HCT116 (cell line): ENCODE measurements around the gene AP4S1. TPM values are rescaled to one million over a fixed set of nuclear protein-coding genes. Genes with fewer than 3 reads are reported as not detected.

Experiments
- ATAC-seq: fragments of 200-7000 bp; cut with Tn5 transposase; 2 replicates; pipeline ENCODE4 v1.9.1; 2020; ENCODE audit warnings: mild to moderate bottlenecking, moderate library complexity
- BruUV-seq: library from RNA; stranded (reverse); fragments of 400-500 nt; replicated peaks from 2 replicates; lab custom pipeline; 2021; lab: Mats Ljungman, UMichigan
- CTCF ChIA-PET: fragments of 300-600 bp; sonication (Branson Sonifier 250); formaldehyde crosslinking; loops from one replicate; lab custom pipeline; 2021; ENCODE audit warnings: antibody characterized with exemption; lab: Charles Lee
- POLR2A ChIA-PET: fragments of 300-600, 350-600 bp; sonication (Branson Sonifier 250); formaldehyde crosslinking; loops from one replicate; lab custom pipeline; 2021; ENCODE audit warnings: antibody characterized with exemption; lab: Charles Lee
- RAD21 ChIA-PET, 2 experiments: fragments of 300-600 bp; sonication (Branson Sonifier 250); formaldehyde crosslinking; loops; one replicate each; lab custom pipeline; 2023; ENCODE audit warnings: low total read pairs in 2 of 2; ENCODE audit not compliant: uncharacterized antibody in 2 of 2, unreplicated experiment in 2 of 2, low non-redundant PET in 1 of 2; lab: Charles Lee
- DNase-seq: peaks from one replicate; pipeline ENCODE4 v3.0.0-alpha.2; 2010; ENCODE audit warnings: low read depth, low spot score
- H2AFZ ChIP-seq: fragments of 200-600 bp; shearing (Covaris generic), sonication (generic); 2 replicates; pipeline ENCODE4 v1.6.1; 2017; ENCODE audit warnings: low read depth, mixed run types, mixed read lengths, antibody characterized with exemption, low read length; ENCODE audit not compliant: poor library complexity, severe bottlenecking
- H3K27ac ChIP-seq: 2 replicates; pipeline ENCODE4 v1.5.1; 2012; ENCODE audit warnings: low read depth, low read length
- H3K27me3 ChIP-seq: fragments of 200-600 bp; sonication (generic); 2 replicates; pipeline ENCODE4 v1.6.1; 2016; ENCODE audit warnings: mixed run types, low read length, mixed read lengths; ENCODE audit not compliant: insufficient read depth
- H3K36me3 ChIP-seq, 2 experiments: fragments of 200-500 bp in 1 of 2; fragments of 200-600 bp in 1 of 2; sonication (Bioruptor generic) in 1 of 2; sonication (generic) in 1 of 2; 2 replicates each; pipeline versions ENCODE4 v1.5.1 to v1.6.1; 2014 to 2016; ENCODE audit warnings: low read length in 2 of 2, inconsistent platforms in 1 of 2, mixed read lengths in 1 of 2, mixed run types in 1 of 2; ENCODE audit not compliant: insufficient read depth in 2 of 2, control insufficient read depth in 1 of 2
- H3K4me1 ChIP-seq, 2 experiments: fragments of 200-600 bp in 1 of 2; sonication (generic) in 1 of 2; 2 replicates each; pipeline versions ENCODE4 v1.5.1 to v1.6.1; 2012 to 2017; ENCODE audit warnings: low read length in 2 of 2, inconsistent platforms in 1 of 2, mild to moderate bottlenecking in 1 of 2, mixed read lengths in 1 of 2, mixed run types in 1 of 2, moderate library complexity in 1 of 2; ENCODE audit not compliant: insufficient read depth in 2 of 2, control insufficient read depth in 1 of 2
- H3K4me2 ChIP-seq: fragments of 200-600 bp; sonication (generic); 2 replicates; pipeline ENCODE4 v1.6.1; 2017; ENCODE audit warnings: mixed run types, low read length, mixed read lengths
- H3K4me3 ChIP-seq, 2 experiments: fragments of 200-600 bp in 1 of 2; sonication (generic) in 1 of 2; replicated peaks in 1 of 2; 2 replicates each; pipeline ENCODE4 v1.5.1; 2011 to 2016; ENCODE audit warnings: low read length in 2 of 2, control low read depth in 1 of 2, low read depth in 1 of 2, mild to moderate bottlenecking in 1 of 2, mixed read lengths in 1 of 2, mixed run types in 1 of 2
- H3K79me2 ChIP-seq: fragments of 200-600 bp; sonication (generic); 2 replicates; pipeline ENCODE4 v1.6.1; 2017; ENCODE audit warnings: mild to moderate bottlenecking, mixed run types, low read length, moderate library complexity, mixed read lengths; ENCODE audit not compliant: insufficient read depth
- H3K9ac ChIP-seq: fragments of 200-600 bp; sonication (generic); 2 replicates; pipeline ENCODE4 v1.6.1; 2016; ENCODE audit warnings: low read length, mixed read lengths
- H3K9me2 ChIP-seq: fragments of 200-600 bp; sonication (generic), shearing (Covaris generic); 2 replicates; pipeline ENCODE4 v1.6.1; 2017; ENCODE audit warnings: mixed run types, mild to moderate bottlenecking, moderate library complexity; ENCODE audit not compliant: insufficient read depth
- H3K9me3 ChIP-seq, 2 experiments: fragments of 200-500 bp in 1 of 2; fragments of 200-600 bp in 1 of 2; sonication (Bioruptor generic) in 1 of 2; sonication (generic) in 1 of 2; 2 replicates each; pipeline ENCODE4 v1.6.1; 2014 to 2017; ENCODE audit warnings: low read length in 2 of 2, mixed read lengths in 2 of 2, inconsistent platforms in 1 of 2, low read depth in 1 of 2, mild to moderate bottlenecking in 1 of 2, mixed run types in 1 of 2, moderate library complexity in 1 of 2; ENCODE audit not compliant: control insufficient read depth in 1 of 2, insufficient read depth in 1 of 2
- H4K20me1 ChIP-seq: fragments of 200-600 bp; sonication (generic), shearing (Covaris generic); 2 replicates; pipeline ENCODE4 v1.6.1; 2017; ENCODE audit warnings: mixed run types, mild to moderate bottlenecking, moderate library complexity; ENCODE audit not compliant: insufficient read depth
- CBX3 ChIP-seq: IDR thresholded peaks from 2 replicates; pipeline ENCODE4 v1.6.1; 2012; ENCODE audit warnings: low read depth
- CEBPB ChIP-seq: IDR thresholded peaks from 2 replicates; pipeline ENCODE4 v1.6.1; 2012; ENCODE audit warnings: low read depth
- EGR1 ChIP-seq: IDR thresholded peaks from 2 replicates; pipeline ENCODE4 v1.6.1; 2012; ENCODE audit warnings: low read depth
- ELF1 ChIP-seq: IDR thresholded peaks from 2 replicates; pipeline ENCODE4 v1.6.1; 2012; ENCODE audit warnings: low read depth, borderline replicate concordance
- EZH2 ChIP-seq: fragments of 200-600 bp; sonication (generic); IDR thresholded peaks from 2 replicates; pipeline ENCODE4 v1.6.1; 2017; ENCODE audit warnings: antibody characterized with exemption, mixed run types
- POLR2A ChIP-seq: IDR thresholded peaks from 2 replicates; pipeline ENCODE4 v1.7.0; 2011; ENCODE audit warnings: borderline replicate concordance; ENCODE audit not compliant: insufficient read depth, insufficient read length; ENCODE audit errors: extremely low read depth
- SIN3A ChIP-seq: IDR thresholded peaks from 2 replicates; pipeline ENCODE4 v1.6.1; 2012; ENCODE audit warnings: low read depth
- SP1 ChIP-seq: IDR thresholded peaks from 2 replicates; pipeline ENCODE4 v1.6.1; 2012; ENCODE audit warnings: low read depth
- YY1 ChIP-seq: IDR thresholded peaks from 2 replicates; pipeline ENCODE4 v1.6.1; 2011; ENCODE audit warnings: low read length, low read depth, moderate library complexity, mild to moderate bottlenecking; ENCODE audit not compliant: insufficient replicate concordance; ENCODE audit errors: extremely low read depth
- ZFX ChIP-seq: fragments of 450-650 bp; IDR thresholded peaks from 2 replicates; pipeline ENCODE4 v1.6.1; 2017
- ZNF274 ChIP-seq: fragments of 200-500 bp; sonication (Bioruptor generic); IDR thresholded peaks from 2 replicates; pipeline ENCODE4 v1.6.1; 2014; ENCODE audit warnings: mild to moderate bottlenecking, low read depth, low read length, inconsistent platforms
- intact Hi-C: fragments of 100-400 bp; cut with micrococcal nuclease; formaldehyde crosslinking; loops from 2 replicates; pipeline ENCODE4 v1.10.0; 2022
- total RNA-seq: library from RNA; stranded (reverse); gene quantifications from one replicate; pipeline ENCODE4 v1.2.1, GENCODE V29; 2021; ENCODE audit not compliant: unreplicated experiment
- TF ChIP-seq, protein P1 (sequence below): IDR thresholded peaks from 2 replicates; pipeline ENCODE4 v1.6.1; 2012
- TF ChIP-seq, protein P2 (sequence below): IDR thresholded peaks from 2 replicates; pipeline ENCODE4 v1.6.1; 2011; ENCODE audit warnings: mild to moderate bottlenecking, low read length, moderate library complexity; ENCODE audit not compliant: insufficient replicate concordance; ENCODE audit errors: extremely low read depth
- TF ChIP-seq, protein P3 (sequence below), 3 experiments: fragments of 200-600 bp in 1 of 3; sonication (generic) in 1 of 3; IDR thresholded peaks in 2 of 3; conservative IDR thresholded peaks in 1 of 3; 2 replicates each; pipeline ENCODE4 v1.5.1; 2012 to 2017; ENCODE audit warnings: low read depth in 2 of 3, low read length in 2 of 3, antibody characterized with exemption in 1 of 3, borderline replicate concordance in 1 of 3, control low read depth in 1 of 3, mild to moderate bottlenecking in 1 of 3, mixed read lengths in 1 of 3, mixed run types in 1 of 3, moderate library complexity in 1 of 3; ENCODE audit not compliant: insufficient read depth in 1 of 3

Gene AP4S1
- total RNA-seq, 1 experiment from 2014 or later: 5.0 TPM

DNA sequence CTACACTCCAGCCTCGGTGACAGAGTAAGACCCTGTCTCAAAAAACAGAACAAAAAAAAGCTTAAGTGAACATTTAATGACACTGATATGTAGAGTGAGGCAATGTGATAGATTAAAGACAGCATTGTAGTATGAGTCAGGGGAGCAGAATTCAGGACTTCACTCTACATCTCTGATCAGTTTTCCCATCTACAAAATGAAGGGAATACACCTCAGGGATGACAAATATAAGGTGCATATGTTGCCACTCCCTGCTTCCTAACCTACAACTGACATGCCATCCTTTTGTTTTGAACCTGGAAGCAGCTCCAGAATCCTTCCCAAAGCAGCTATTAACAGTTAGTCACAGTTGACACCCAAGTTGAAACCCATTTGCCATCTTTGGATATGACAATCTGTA lies 31.6 kb downstream of the AP4S1 start:
- Histone ChIP-seq H3K27ac (no peak overlapping the region), H3K4me3 (no peak overlapping the region), H4K20me1 (no peaks in the 10 kb centered on the region), H3K36me3 (no peaks in the 10 kb centered on the region), H3K9me2 (no peaks in the 10 kb centered on the region), H2AFZ (no peak overlapping the region), H3K27me3 (no peaks in the 10 kb centered on the region), H3K4me2 (no peak overlapping the region), H3K9ac (no peak overlapping the region), H3K4me1 (peaks cover 33 to 44% of the 10 kb centered on the region in 2 experiments)
- BruUV-seq: no TSS peak
- ATAC-seq (no peak), DNase-seq (no peak)
- intact Hi-C loops: no loop called here
- RAD21 ChIA-PET: no interaction called here
- POLR2A ChIA-PET: interaction anchor here (0.7 to 1.0 kb wide), 3 partner anchors 9 to 31 kb away, joined by 3 read pairs; partner anchors contain the start of gene STRN3
- TF ChIP-seq SIN3A (no peak), POLR2A (no peak), YY1 (no peak), EZH2 (no peak), ZNF274 (no peak), ZFX (no peak), CEBPB (no peak), CBX3 (no peak), SP1 (no peak), ELF1 (no peak), EGR1 (no peak)
- TF ChIP-seq, protein P1, sequence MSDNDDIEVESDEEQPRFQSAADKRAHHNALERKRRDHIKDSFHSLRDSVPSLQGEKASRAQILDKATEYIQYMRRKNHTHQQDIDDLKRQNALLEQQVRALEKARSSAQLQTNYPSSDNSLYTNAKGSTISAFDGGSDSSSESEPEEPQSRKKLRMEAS: no peak
- TF ChIP-seq, protein P2, sequence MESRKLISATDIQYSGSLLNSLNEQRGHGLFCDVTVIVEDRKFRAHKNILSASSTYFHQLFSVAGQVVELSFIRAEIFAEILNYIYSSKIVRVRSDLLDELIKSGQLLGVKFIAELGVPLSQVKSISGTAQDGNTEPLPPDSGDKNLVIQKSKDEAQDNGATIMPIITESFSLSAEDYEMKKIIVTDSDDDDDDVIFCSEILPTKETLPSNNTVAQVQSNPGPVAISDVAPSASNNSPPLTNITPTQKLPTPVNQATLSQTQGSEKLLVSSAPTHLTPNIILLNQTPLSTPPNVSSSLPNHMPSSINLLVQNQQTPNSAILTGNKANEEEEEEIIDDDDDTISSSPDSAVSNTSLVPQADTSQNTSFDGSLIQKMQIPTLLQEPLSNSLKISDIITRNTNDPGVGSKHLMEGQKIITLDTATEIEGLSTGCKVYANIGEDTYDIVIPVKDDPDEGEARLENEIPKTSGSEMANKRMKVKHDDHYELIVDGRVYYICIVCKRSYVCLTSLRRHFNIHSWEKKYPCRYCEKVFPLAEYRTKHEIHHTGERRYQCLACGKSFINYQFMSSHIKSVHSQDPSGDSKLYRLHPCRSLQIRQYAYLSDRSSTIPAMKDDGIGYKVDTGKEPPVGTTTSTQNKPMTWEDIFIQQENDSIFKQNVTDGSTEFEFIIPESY: no peak
- TF ChIP-seq, protein P3, sequence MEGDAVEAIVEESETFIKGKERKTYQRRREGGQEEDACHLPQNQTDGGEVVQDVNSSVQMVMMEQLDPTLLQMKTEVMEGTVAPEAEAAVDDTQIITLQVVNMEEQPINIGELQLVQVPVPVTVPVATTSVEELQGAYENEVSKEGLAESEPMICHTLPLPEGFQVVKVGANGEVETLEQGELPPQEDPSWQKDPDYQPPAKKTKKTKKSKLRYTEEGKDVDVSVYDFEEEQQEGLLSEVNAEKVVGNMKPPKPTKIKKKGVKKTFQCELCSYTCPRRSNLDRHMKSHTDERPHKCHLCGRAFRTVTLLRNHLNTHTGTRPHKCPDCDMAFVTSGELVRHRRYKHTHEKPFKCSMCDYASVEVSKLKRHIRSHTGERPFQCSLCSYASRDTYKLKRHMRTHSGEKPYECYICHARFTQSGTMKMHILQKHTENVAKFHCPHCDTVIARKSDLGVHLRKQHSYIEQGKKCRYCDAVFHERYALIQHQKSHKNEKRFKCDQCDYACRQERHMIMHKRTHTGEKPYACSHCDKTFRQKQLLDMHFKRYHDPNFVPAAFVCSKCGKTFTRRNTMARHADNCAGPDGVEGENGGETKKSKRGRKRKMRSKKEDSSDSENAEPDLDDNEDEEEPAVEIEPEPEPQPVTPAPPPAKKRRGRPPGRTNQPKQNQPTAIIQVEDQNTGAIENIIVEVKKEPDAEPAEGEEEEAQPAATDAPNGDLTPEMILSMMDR (IDR thresholded peaks at IDR 0.05 in 2 of 3, conservative IDR thresholded peaks at IDR 0.05 in 1 of 3; ENCODE audit: borderline replicate concordance in 1 of 3, insufficient read depth in 1 of 3, low read depth in 2 of 3, low read length in 2 of 3): no peak
- TF ChIP-seq, all 23 proteins: peak for 0
- no peaks in the 10 kb centered on the region for H3K79me2 ChIP-seq
- H3K9me3 ChIP-seq: no peaks in the 10 kb centered on the region
- CTCF ChIA-PET: no interaction called here
